Thyroid gland (tissue), 4 donors: ENCODE data around the gene ROBO4. TPM values are rescaled to one million over a fixed set of nuclear protein-coding genes. Genes with fewer than 3 reads are reported as not detected.

Experiments used
- DNase-seq, 2 donors: peaks; one replicate each; pipeline ENCODE4 v3.0.0-alpha.2; 2019
- H3K27ac ChIP-seq, 3 donors: fragments of 200-600 bp; sonication (generic); 1 replicate in 2 of 3; 2 replicates in 1 of 3; pipeline ENCODE4 v1.5.1; 2016 to 2019; ENCODE audit warnings: mild to moderate bottlenecking in 1 of 3, moderate library complexity in 1 of 3
- H3K27me3 ChIP-seq: fragments of 200-600 bp; sonication (generic); one replicate; pipeline ENCODE4 v1.5.1; 2019
- H3K36me3 ChIP-seq, 2 donors: fragments of 200-600 bp; sonication (generic); one replicate each; pipeline ENCODE4 v1.5.1; 2016 to 2019
- H3K4me1 ChIP-seq, 2 donors: fragments of 200-600 bp; sonication (generic); one replicate each; pipeline ENCODE4 v1.5.1; 2017 to 2019
- H3K4me3 ChIP-seq, 3 donors: fragments of 200-600 bp; sonication (generic); replicated peaks in 1 of 3; 1 replicate in 2 of 3; 2 replicates in 1 of 3; pipeline ENCODE4 v1.5.1; 2016; ENCODE audit warnings: mild to moderate bottlenecking in 1 of 3
- H3K9me3 ChIP-seq: fragments of 200-600 bp; sonication (generic); one replicate; pipeline ENCODE4 v1.5.1; 2017
- CTCF ChIP-seq, 6 experiments: fragments of 200-600 bp in 3 of 6; fragments of 450-650 bp in 3 of 6; sonication (generic) in 3 of 6; IDR thresholded peaks; one replicate each; pipeline ENCODE4 v1.5.1; 2016 to 2019; ENCODE audit warnings: antibody characterized with exemption in 6 of 6, mild to moderate bottlenecking in 2 of 6, inconsistent platforms in 1 of 6, moderate library complexity in 1 of 6
- POLR2A ChIP-seq, 2 donors: fragments of 450-650 bp; IDR thresholded peaks; one replicate each; pipeline ENCODE4 v1.6.1; 2017; ENCODE audit warnings: antibody characterized with exemption in 2 of 2, mild to moderate bottlenecking in 2 of 2, moderate library complexity in 1 of 2
- WGBS, 2 donors: methylation state at CpG; one replicate each; pipeline ENCODE4 v1.1.5; 2017; 5-methylcytosine and 5-hydroxymethylcytosine counted together
- intact Hi-C: fragments of 100-400 bp; cut with DNase I; formaldehyde crosslinking; loops from one replicate; pipeline ENCODE4 v1.15.1; 2023
- total RNA-seq, 4 donors: library from RNA; depleted of rRNA; stranded (reverse); fragments of >200 nt; gene quantifications; one replicate each; pipeline ENCODE4 v1.2.3, GENCODE V29; 2016

The ROBO4 gene
- total RNA-seq, 4 donors from 2014 or later, result 12.3 to 47.6 (median 32.6) TPM

- peaks cover 0 to 12% of the 10 kb centered on the region in 2 donors for H3K4me1 ChIP-seq
- no peak for DNase-seq
These were observed 4.8 kb downstream of the ROBO4 start for GRCh38 chr11:124892750-124893454.

DNA sequence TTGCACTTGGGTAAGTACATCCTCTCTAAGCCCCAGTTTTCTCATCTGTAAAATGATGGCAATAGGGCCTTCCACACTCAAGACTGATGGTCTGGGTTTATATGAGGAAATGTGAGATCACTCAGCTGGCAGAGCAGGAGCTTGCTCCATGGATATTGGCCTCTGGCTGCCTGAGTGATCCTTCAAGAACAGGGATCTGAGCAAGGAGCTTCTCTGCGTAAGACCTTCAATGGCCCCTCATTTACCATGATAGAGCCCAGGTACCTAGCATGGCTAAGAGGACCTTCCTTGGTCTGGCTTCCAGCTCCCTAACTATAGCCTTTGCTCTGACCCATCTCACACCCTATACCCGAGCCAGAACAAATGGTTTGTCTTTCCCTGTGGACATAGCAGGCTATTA is 5.5 kb downstream of the ROBO4 start:
- TF ChIP-seq POLR2A (IDR thresholded peaks at IDR 0.05), result no peak
- no peak for TF ChIP-seq CTCF (IDR thresholded peaks at IDR 0.05)
- peaks cover 0 to 10% of the 10 kb centered on the region in 2 donors for H3K4me1 ChIP-seq

More at GRCh38 chr11:124892750-124893454, 4.8 kb downstream of the ROBO4 start:
- TF ChIP-seq CTCF (IDR thresholded peaks at IDR 0.05), result no peak
- TF ChIP-seq POLR2A (IDR thresholded peaks at IDR 0.05), result no peak
- Histone ChIP-seq H3K9me3 (no peaks in the 10 kb centered on the region), H3K4me3 (no peak overlapping the region), H3K36me3 (no peaks in the 10 kb centered on the region), H3K27ac (peak overlapping the region in 2 of 3 donors; percentile 6), H3K27me3 (no peaks in the 10 kb centered on the region)
- intact Hi-C loops, result no loop called here
- WGBS, 2 donors, result 79 to 80% methylated on average over 9 of the region's 9 CpGs

GRCh38 chr11:124891373-124891861 is 6.2 kb downstream of the ROBO4 start:
- no peak overlapping the region for H3K27ac ChIP-seq
- H3K9me3 ChIP-seq, result no peaks in the 10 kb centered on the region
- peaks cover 0 to 10% of the 10 kb centered on the region in 2 donors for H3K4me1 ChIP-seq
- H3K27me3 ChIP-seq, result no peaks in the 10 kb centered on the region
- H3K4me3 ChIP-seq, result no peak overlapping the region
- 38 to 48% methylated on average over 12 of the region's 12 CpGs for WGBS, 2 donors
- DNase-seq, result no peak
- no peaks in the 10 kb centered on the region for H3K36me3 ChIP-seq
- TF ChIP-seq POLR2A (IDR thresholded peaks at IDR 0.05) (no peak), CTCF (IDR thresholded peaks at IDR 0.05) (no peak)
- intact Hi-C loops, result no loop called here

More for the DNA sequence above, 5.5 kb downstream of the ROBO4 start:
- Histone ChIP-seq H3K9me3 (no peaks in the 10 kb centered on the region), H3K4me3 (no peak overlapping the region), H3K36me3 (no peaks in the 10 kb centered on the region), H3K27me3 (no peaks in the 10 kb centered on the region), H3K27ac (peak overlapping the region in 1 of 3 donors; percentile 6)
- 67 to 82% methylated on average over 2 of the region's 2 CpGs for WGBS, 2 donors
- intact Hi-C loops, result no loop called here
- DNase-seq, result no peak

- Histone ChIP-seq H3K4me3 (no peak overlapping the region), H3K36me3 (no peaks in the 10 kb centered on the region), H3K4me1 (peaks cover 0 to 10% of the 10 kb centered on the region in 2 donors), H3K27ac (no peak overlapping the region), H3K27me3 (no peaks in the 10 kb centered on the region), H3K9me3 (no peaks in the 10 kb centered on the region)
- DNase-seq, result no peak
- TF ChIP-seq CTCF (IDR thresholded peaks at IDR 0.05), result no peak
- no peak for TF ChIP-seq POLR2A (IDR thresholded peaks at IDR 0.05)
- intact Hi-C loops, result no loop called here
- WGBS, 2 donors, result 64 to 72% methylated on average over 8 to 9 of the region's 9 CpGs
These were observed 6.8 kb downstream of the ROBO4 start for GRCh38 chr11:124890683-124891372.

GRCh38 chr11:124890151-124890550 is 7.5 kb downstream of the ROBO4 start:
- intact Hi-C loops, result no loop called here
- Histone ChIP-seq H3K27ac (no peak overlapping the region), H3K4me1 (peaks cover 0 to 10% of the 10 kb centered on the region in 2 donors), H3K27me3 (no peaks in the 10 kb centered on the region), H3K9me3 (no peaks in the 10 kb centered on the region), H3K4me3 (no peak overlapping the region), H3K36me3 (no peaks in the 10 kb centered on the region)
- DNase-seq, result no peak
- no peak for TF ChIP-seq POLR2A (IDR thresholded peaks at IDR 0.05)
- no peak for TF ChIP-seq CTCF (IDR thresholded peaks at IDR 0.05)
- WGBS, 2 donors, result 94 to 97% methylated on average over 2 of the region's 2 CpGs
